HFFc6 (cell line): ENCODE results near the gene MOV10L1. TPM values are rescaled to one million over a fixed set of nuclear protein-coding genes. Genes with fewer than 3 reads are reported as not detected.

Experiments used
- DNase-seq: peaks from one replicate; pipeline ENCODE4 v3.0.0-alpha.2; 2018
- H3K27ac Mint-ChIP-seq: 2 replicates; pipeline ENCODE4 v1.8.0; 2020; ENCODE audit warnings: mild to moderate bottlenecking, mixed read lengths
- H3K27me3 Mint-ChIP-seq: 2 replicates; pipeline ENCODE4 v1.8.0; 2021; ENCODE audit warnings: mild to moderate bottlenecking, moderate library complexity, mixed read lengths; ENCODE audit not compliant: insufficient read depth
- H3K36me3 Mint-ChIP-seq: 2 replicates; pipeline ENCODE4 v1.8.0; 2021; ENCODE audit warnings: low read depth, mixed read lengths
- H3K4me1 Mint-ChIP-seq: 2 replicates; pipeline ENCODE4 v1.8.0; 2020; ENCODE audit warnings: low read depth, mixed read lengths
- H3K4me3 Mint-ChIP-seq: 2 replicates; pipeline ENCODE4 v1.8.0; 2020; ENCODE audit warnings: mild to moderate bottlenecking, moderate library complexity, mixed read lengths
- H3K9me3 Mint-ChIP-seq: 2 replicates; pipeline ENCODE4 v1.8.0; 2020; ENCODE audit warnings: mild to moderate bottlenecking, mixed read lengths
- total RNA-seq, 6 experiments: library from RNA; stranded (reverse); fragmentation: NEBNext Ultra II Directional; extraction: Animal tissue kit (Norgen Biotek cat#: 25700); gene quantifications; 2 replicates in 1 of 6; 3 replicates in 5 of 6; pipeline ENCODE4 v1.2.3, GENCODE V29; 2021
- TF ChIP-seq, protein P1 (sequence below): fragments of 200-600 bp; sonication (generic); IDR thresholded peaks from 2 replicates; pipeline ENCODE4 v1.5.0; 2021; ENCODE audit warnings: antibody characterized with exemption, mild to moderate bottlenecking

The MOV10L1 gene
- total RNA-seq, 6 experiments from 2014 or later: 0.09 to 1.3 (median 0.26) TPM

DNA sequence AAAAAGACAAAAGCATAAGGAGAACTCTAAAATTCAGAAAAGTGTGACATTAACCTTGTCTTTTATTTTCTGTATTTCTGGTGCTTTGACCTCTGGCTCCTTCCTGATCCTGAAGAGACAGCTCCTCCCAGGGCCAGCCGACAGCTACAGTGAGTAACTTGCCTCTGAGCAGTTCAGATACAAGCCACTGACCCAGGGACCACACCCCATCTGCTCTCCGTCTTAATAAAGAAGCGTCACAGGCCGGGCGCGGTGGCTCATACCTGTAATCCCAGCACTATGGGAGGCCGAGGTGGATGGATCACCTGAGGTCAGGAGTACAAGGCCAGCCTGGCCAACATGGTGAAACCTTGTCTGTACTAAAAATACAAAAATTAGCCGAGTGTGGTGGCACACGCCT is 11.0 kb upstream of the MOV10L1 start:
- Mint-ChIP-seq H3K27ac (no peak overlapping the region), H3K4me3 (no peak overlapping the region), H3K4me1 (no peaks in the 10 kb centered on the region), H3K36me3 (no peaks in the 10 kb centered on the region), H3K9me3 (no peaks in the 10 kb centered on the region), H3K27me3 (peaks cover 35% of the 10 kb centered on the region)
- DNase-seq: no peak
- TF ChIP-seq, protein P1, sequence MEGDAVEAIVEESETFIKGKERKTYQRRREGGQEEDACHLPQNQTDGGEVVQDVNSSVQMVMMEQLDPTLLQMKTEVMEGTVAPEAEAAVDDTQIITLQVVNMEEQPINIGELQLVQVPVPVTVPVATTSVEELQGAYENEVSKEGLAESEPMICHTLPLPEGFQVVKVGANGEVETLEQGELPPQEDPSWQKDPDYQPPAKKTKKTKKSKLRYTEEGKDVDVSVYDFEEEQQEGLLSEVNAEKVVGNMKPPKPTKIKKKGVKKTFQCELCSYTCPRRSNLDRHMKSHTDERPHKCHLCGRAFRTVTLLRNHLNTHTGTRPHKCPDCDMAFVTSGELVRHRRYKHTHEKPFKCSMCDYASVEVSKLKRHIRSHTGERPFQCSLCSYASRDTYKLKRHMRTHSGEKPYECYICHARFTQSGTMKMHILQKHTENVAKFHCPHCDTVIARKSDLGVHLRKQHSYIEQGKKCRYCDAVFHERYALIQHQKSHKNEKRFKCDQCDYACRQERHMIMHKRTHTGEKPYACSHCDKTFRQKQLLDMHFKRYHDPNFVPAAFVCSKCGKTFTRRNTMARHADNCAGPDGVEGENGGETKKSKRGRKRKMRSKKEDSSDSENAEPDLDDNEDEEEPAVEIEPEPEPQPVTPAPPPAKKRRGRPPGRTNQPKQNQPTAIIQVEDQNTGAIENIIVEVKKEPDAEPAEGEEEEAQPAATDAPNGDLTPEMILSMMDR: no peak

DNA sequence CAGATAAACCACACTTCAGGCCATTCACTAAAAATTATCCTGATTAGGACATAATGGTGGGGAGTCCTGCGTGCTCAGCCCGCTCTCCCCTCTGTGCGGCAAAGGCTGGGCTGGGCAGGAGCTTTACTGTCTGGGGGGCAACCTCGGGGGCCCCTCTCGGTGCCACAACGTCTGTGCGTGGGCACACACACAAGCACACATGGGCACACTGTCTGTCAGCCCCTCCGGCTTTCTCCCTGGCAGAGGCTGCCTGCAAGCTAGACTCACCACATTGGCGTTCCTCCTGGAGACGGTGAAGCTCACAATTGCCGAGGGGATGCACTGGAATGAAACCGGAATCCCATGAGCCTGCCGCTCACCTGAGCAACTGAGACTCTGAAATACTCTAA is 9.7 kb upstream of the MOV10L1 start:
- Mint-ChIP-seq H3K27ac (no peak overlapping the region), H3K36me3 (no peaks in the 10 kb centered on the region), H3K9me3 (no peaks in the 10 kb centered on the region), H3K4me3 (no peak overlapping the region), H3K27me3 (peaks cover 42% of the 10 kb centered on the region), H3K4me1 (no peaks in the 10 kb centered on the region)
- TF ChIP-seq, protein P1: no peak
- DNase-seq: no peak

DNA sequence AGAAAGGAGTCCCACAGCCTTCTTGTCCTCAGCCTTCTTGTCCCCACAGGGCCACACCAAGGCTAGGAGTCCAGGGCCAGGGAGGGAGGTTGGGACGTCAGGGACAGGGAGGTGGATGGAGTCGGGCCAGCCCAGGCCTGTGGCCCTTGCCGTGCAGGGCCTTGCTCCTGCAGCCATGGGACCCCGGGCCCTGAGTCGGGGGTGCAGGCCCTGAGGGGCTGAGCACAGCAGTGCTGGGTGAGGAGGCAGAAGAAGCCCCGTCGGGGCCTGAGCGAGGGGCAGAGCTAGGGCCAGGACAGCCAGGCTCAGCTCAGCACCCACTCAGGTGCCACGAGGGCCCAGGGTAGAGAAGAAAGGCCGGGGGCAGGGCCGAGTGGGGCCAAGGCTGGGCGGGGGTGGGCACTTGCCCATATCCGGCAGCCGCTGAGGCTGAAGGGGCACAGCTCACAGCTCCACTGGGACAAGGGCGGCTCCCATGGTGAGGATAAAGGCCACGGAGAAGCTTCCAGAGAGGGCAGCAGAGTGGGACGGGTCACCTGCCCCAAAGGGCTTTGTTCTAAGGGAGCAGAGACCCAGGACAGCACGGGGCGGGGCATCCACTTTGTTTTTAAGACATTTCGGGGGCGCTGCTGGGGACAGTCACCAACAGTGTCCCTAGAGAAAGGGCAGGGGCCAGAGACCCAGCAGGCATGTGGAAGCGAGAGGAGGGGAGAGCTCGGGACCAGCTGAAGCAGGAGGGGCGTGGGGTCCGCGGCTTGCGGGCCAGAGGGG is 8.2 kb upstream of the MOV10L1 start:
- no peaks in the 10 kb centered on the region for H3K36me3 Mint-ChIP-seq
- no peak for DNase-seq
- no peak overlapping the region for H3K4me3 Mint-ChIP-seq
- H3K9me3 Mint-ChIP-seq: no peaks in the 10 kb centered on the region
- peaks cover 47% of the 10 kb centered on the region for H3K27me3 Mint-ChIP-seq
- TF ChIP-seq, protein P1: no peak
- no peak overlapping the region for H3K27ac Mint-ChIP-seq
- H3K4me1 Mint-ChIP-seq: no peaks in the 10 kb centered on the region

DNA sequence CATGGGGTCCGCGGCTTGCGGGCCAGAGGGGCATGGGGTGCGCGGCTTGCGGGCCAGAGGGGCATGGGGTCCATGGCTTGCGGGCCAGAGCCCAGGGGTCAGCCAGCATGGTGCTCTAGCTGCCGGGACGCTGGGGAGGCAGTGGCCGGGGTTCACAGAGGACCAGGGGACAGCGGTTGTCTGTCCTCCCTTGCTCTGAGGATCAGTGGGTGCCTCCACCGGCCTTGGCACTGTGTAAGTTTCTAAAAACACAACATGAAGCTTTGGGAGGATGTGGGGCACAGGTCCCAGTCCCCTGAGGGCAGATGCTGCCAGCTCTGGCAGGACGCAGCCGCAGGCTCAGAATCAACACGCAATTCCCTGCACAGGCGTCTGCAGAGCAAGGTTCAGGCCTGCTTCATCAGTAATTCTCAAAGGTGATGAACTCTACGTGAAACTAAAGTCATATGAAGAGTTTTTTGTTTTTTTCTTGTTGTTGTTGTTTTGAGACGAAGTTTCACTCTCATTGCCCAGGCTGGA is 7.5 kb upstream of the MOV10L1 start:
- peaks cover 46% of the 10 kb centered on the region for H3K27me3 Mint-ChIP-seq
- no peak for DNase-seq
- TF ChIP-seq, protein P1: no peak

DNA sequence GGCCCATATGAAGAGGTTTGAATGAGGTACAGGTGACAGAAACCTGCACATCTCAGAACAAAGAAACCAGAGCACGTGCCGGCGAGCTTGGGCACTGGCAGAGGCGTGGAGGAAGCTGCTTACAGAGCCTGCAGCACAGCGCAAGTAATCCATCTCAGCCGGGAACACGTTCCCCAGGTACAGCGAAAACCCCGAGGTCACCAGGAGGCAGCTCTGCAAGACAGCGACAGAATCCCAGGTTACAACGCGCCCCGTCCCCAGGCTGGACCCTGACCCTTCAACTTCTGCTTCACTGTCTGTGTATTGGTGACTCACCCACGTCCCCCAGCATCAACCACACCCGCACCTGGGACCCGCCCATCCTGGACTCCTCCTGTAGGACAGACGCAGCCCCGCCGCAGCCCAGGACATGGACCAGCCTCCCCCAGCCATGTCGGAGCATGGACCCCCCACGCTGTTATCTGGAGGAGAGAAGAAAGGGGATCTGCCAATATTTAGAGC is 6.8 kb upstream of the MOV10L1 start:
- H3K9me3 Mint-ChIP-seq: peaks cover 8% of the 10 kb centered on the region; the same call in 1 of the 2 replicates
- no peak overlapping the region for H3K4me3 Mint-ChIP-seq
- no peak overlapping the region for H3K27ac Mint-ChIP-seq
- H3K4me1 Mint-ChIP-seq: no peaks in the 10 kb centered on the region
- TF ChIP-seq, protein P1: no peak
- H3K36me3 Mint-ChIP-seq: peaks cover 9% of the 10 kb centered on the region; the same call in 1 of the 2 replicates
- H3K27me3 Mint-ChIP-seq: peaks cover 48% of the 10 kb centered on the region
- no peak for DNase-seq

More for the DNA sequence above, 7.5 kb upstream of the MOV10L1 start:
- Mint-ChIP-seq H3K4me1 (no peaks in the 10 kb centered on the region), H3K4me3 (no peak overlapping the region), H3K9me3 (peaks cover 4% of the 10 kb centered on the region; the same call in 1 of the 2 replicates), H3K36me3 (peaks cover 5% of the 10 kb centered on the region; the same call in 1 of the 2 replicates), H3K27ac (no peak overlapping the region)
